22Rv1 (cell line): ENCODE data around the gene SYNE2.

ENCODE experiments used
- ZFX ChIP-seq: fragments of 450-650 bp; IDR thresholded peaks from 2 replicates; pipeline ENCODE4 v1.6.1; 2017; ENCODE audit warnings: antibody characterized with exemption, borderline replicate concordance
- TF ChIP-seq, protein P1 (sequence below): fragments of 450-650 bp; IDR thresholded peaks from 2 replicates; pipeline ENCODE4 v1.5.1; 2017; ENCODE audit warnings: mild to moderate bottlenecking

DNA sequence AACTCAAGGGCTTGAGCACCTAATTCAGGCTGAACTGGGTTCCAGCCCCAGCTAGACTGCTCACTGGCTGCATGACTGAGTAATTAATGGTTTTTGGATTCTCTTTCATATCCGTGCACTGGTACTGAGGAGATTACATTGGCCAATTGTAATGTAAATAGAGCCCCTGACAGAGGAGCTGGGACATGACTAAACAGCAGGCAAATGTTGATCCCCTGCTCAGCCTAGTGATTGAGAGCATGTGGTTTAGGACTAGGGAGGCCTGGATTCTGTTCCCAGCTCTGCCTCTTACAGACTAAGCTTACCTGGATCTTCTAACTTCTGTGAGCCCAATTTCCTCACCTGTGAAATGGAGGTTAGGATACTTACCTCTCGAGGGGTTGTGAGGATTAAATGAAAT is 237.1 kb downstream of the SYNE2 start:
- TF ChIP-seq, protein P1, sequence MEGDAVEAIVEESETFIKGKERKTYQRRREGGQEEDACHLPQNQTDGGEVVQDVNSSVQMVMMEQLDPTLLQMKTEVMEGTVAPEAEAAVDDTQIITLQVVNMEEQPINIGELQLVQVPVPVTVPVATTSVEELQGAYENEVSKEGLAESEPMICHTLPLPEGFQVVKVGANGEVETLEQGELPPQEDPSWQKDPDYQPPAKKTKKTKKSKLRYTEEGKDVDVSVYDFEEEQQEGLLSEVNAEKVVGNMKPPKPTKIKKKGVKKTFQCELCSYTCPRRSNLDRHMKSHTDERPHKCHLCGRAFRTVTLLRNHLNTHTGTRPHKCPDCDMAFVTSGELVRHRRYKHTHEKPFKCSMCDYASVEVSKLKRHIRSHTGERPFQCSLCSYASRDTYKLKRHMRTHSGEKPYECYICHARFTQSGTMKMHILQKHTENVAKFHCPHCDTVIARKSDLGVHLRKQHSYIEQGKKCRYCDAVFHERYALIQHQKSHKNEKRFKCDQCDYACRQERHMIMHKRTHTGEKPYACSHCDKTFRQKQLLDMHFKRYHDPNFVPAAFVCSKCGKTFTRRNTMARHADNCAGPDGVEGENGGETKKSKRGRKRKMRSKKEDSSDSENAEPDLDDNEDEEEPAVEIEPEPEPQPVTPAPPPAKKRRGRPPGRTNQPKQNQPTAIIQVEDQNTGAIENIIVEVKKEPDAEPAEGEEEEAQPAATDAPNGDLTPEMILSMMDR = no peak
- TF ChIP-seq ZFX = no peak
